ENCODE measurements around the gene DISC1. TPM values are rescaled to one million over a fixed set of nuclear protein-coding genes. Genes with fewer than 3 reads are reported as not detected.

Gene DISC1
- total and polyA plus RNA-seq, 2 experiments from 2014 or later: 0.43 to 1.2 TPM

DNA sequence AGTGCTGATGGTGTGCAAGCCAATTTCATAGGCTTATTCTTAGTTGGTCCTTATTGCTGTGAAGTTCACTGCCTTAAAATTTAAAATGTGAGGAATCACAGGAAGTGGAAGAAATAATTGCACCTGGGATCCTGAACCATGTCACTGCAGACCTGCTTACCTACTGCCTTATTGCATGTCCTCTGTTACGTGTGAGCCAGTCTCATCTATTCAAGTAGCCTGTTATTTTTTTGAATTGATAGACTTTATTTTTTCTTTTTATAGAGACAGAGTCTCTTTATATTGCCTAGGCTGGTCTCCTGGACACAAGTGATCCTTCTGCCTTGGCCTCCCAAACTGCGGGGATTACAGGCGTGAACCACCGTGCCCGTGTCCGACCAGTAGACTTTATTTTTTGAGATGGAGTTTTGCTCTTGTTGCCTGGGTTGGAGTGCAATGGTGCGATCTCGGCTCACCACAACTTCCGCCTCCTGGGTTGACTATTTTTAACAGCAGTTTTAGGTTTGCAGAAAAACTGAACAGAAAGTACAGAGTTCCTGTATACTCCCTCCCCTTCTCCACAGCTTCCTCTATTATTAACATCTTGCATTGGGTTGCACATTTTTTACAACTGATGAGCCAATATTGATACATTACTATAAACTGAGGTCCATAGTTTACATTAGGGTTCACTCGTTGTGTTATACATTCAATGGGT, 14.0 kb upstream of the DISC1 start:
- 88 to 89% methylated on average over 10 of the region's 10 CpGs for WGBS, 2 experiments (ENCODE audit: low coverage in 1 of 2, low lambda C conversion rate in 2 of 2, missing lambda C conversion rate in 2 of 2)
- TF ChIP-seq EZH2 (IDR thresholded peaks at IDR 0.05; ENCODE audit: insufficient read depth, poor library complexity, severe bottlenecking) (no peak), EZH2phosphoT487 (IDR thresholded peaks at IDR 0.05; ENCODE audit: insufficient read depth, low read depth) (no peak)
- Histone ChIP-seq H3K9me3 (ENCODE audit: low read depth) (no peaks in the 10 kb centered on the region), H3F3A (ENCODE audit: insufficient read depth) (no peaks in the 10 kb centered on the region), H3K27ac (no peak overlapping the region), H3K36me3 (ENCODE audit: low read depth) (no peaks in the 10 kb centered on the region), H2AFZ (no peak overlapping the region), H3K4me2 (ENCODE audit: unreplicated experiment) (no peak overlapping the region), H3K9ac (no peak overlapping the region), H3K4me1 (ENCODE audit: insufficient read depth) (no peaks in the 10 kb centered on the region), H4K20me1 (ENCODE audit: insufficient read depth) (no peaks in the 10 kb centered on the region), H3K27me3 (replicated peaks; ENCODE audit: insufficient read depth) (no peaks in the 10 kb centered on the region; the same call in 1 of the 2 replicates), H3K79me2 (ENCODE audit: insufficient read depth) (no peaks in the 10 kb centered on the region), H3K4me3 (no peak overlapping the region), H3K9me2 (ENCODE audit: insufficient read depth) (no peaks in the 10 kb centered on the region)
- in situ Hi-C loops (cut with MboI): no loop called here
- no peak for DNase-seq

GRCh38 chr1:231613419-231614349, 12.9 kb upstream of the DISC1 start:
- no peaks in the 10 kb centered on the region for H3K36me3 ChIP-seq (ENCODE audit: low read depth)
- H3K27me3 ChIP-seq (replicated peaks; ENCODE audit: insufficient read depth): no peaks in the 10 kb centered on the region; the same call in 1 of the 2 replicates
- no peak for DNase-seq
- in situ Hi-C loops (cut with MboI): no loop called here
- H3K79me2 ChIP-seq (ENCODE audit: insufficient read depth): no peaks in the 10 kb centered on the region
- no peak overlapping the region for H3K4me2 ChIP-seq (ENCODE audit: unreplicated experiment)
- no peaks in the 10 kb centered on the region for H4K20me1 ChIP-seq (ENCODE audit: insufficient read depth)
- H3K9ac ChIP-seq: no peak overlapping the region
- H3K9me3 ChIP-seq (ENCODE audit: low read depth): no peaks in the 10 kb centered on the region
- H3K9me2 ChIP-seq (ENCODE audit: insufficient read depth): no peaks in the 10 kb centered on the region
- WGBS, 2 experiments (ENCODE audit: low coverage in 1 of 2, low lambda C conversion rate in 2 of 2, missing lambda C conversion rate in 2 of 2): 40 to 41% methylated on average over 7 of the region's 7 CpGs
- H3F3A ChIP-seq (ENCODE audit: insufficient read depth): no peaks in the 10 kb centered on the region
- TF ChIP-seq EZH2phosphoT487 (IDR thresholded peaks at IDR 0.05; ENCODE audit: insufficient read depth, low read depth) (no peak), EZH2 (IDR thresholded peaks at IDR 0.05; ENCODE audit: insufficient read depth, poor library complexity, severe bottlenecking) (no peak)
- no peaks in the 10 kb centered on the region for H3K4me1 ChIP-seq (ENCODE audit: insufficient read depth)
- no peak overlapping the region for H3K4me3 ChIP-seq
- no peak overlapping the region for H2AFZ ChIP-seq
- no peak overlapping the region for H3K27ac ChIP-seq

DNA sequence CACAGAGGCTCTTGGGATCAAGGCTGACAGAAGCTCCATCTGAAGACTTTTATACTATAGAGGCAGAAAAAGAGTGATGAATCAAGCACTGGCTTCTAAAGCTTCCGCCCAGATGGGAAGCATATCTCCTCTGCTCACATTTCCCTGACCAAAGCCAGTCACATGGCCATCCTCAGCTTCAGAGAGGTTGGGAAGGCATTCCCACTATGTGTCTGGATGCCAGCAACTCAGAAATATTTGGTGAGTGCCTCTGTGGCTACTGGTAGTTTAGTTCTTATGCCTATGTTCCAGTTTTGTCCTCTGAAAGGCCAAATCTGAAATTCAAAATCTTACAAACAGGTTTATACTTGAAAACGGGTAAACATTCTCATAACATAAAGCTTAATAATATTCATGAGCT, 9.9 kb upstream of the DISC1 start:
- Histone ChIP-seq H3K4me2 (ENCODE audit: unreplicated experiment) (no peak overlapping the region), H3K9me3 (ENCODE audit: low read depth) (no peaks in the 10 kb centered on the region), H3F3A (ENCODE audit: insufficient read depth) (no peaks in the 10 kb centered on the region), H3K9ac (no peak overlapping the region), H3K27me3 (replicated peaks; ENCODE audit: insufficient read depth) (no peaks in the 10 kb centered on the region; the same call in 1 of the 2 replicates), H3K79me2 (ENCODE audit: insufficient read depth) (no peaks in the 10 kb centered on the region), H3K9me2 (ENCODE audit: insufficient read depth) (no peaks in the 10 kb centered on the region), H3K4me3 (no peak overlapping the region), H3K27ac (no peak overlapping the region), H3K36me3 (ENCODE audit: low read depth) (no peaks in the 10 kb centered on the region), H3K4me1 (ENCODE audit: insufficient read depth) (no peaks in the 10 kb centered on the region), H2AFZ (no peak overlapping the region), H4K20me1 (ENCODE audit: insufficient read depth) (no peaks in the 10 kb centered on the region)
- no peak for DNase-seq
- in situ Hi-C loops (cut with MboI): no loop called here
- WGBS, 2 experiments (ENCODE audit: low coverage in 1 of 2, low lambda C conversion rate in 2 of 2, missing lambda C conversion rate in 2 of 2): 59 to 64% methylated on average over 2 of the region's 2 CpGs
- TF ChIP-seq EZH2phosphoT487 (IDR thresholded peaks at IDR 0.05; ENCODE audit: insufficient read depth, low read depth): no peak
- no peak for TF ChIP-seq EZH2 (IDR thresholded peaks at IDR 0.05; ENCODE audit: insufficient read depth, poor library complexity, severe bottlenecking)

GRCh38 chr1:231618609-231619256, 7.9 kb upstream of the DISC1 start:
- no peaks in the 10 kb centered on the region for H3K9me3 ChIP-seq (ENCODE audit: low read depth)
- H3K27ac ChIP-seq: no peak overlapping the region
- H4K20me1 ChIP-seq (ENCODE audit: insufficient read depth): no peaks in the 10 kb centered on the region
- H3K9ac ChIP-seq: no peak overlapping the region
- H3F3A ChIP-seq (ENCODE audit: insufficient read depth): no peaks in the 10 kb centered on the region
- no peaks in the 10 kb centered on the region for H3K9me2 ChIP-seq (ENCODE audit: insufficient read depth)
- H2AFZ ChIP-seq: no peak overlapping the region
- H3K4me3 ChIP-seq: no peak overlapping the region
- WGBS, 2 experiments (ENCODE audit: low coverage in 1 of 2, low lambda C conversion rate in 2 of 2, missing lambda C conversion rate in 2 of 2): 69 to 77% methylated on average over 7 of the region's 7 CpGs
- no peaks in the 10 kb centered on the region for H3K79me2 ChIP-seq (ENCODE audit: insufficient read depth)
- no peak for DNase-seq
- no peak overlapping the region for H3K4me2 ChIP-seq (ENCODE audit: unreplicated experiment)
- no peaks in the 10 kb centered on the region for H3K36me3 ChIP-seq (ENCODE audit: low read depth)
- TF ChIP-seq EZH2 (IDR thresholded peaks at IDR 0.05; ENCODE audit: insufficient read depth, poor library complexity, severe bottlenecking): no peak
- TF ChIP-seq EZH2phosphoT487 (IDR thresholded peaks at IDR 0.05; ENCODE audit: insufficient read depth, low read depth): no peak
- H3K27me3 ChIP-seq (replicated peaks; ENCODE audit: insufficient read depth): no peaks in the 10 kb centered on the region
- in situ Hi-C loops (cut with MboI): no loop called here
- no peaks in the 10 kb centered on the region for H3K4me1 ChIP-seq (ENCODE audit: insufficient read depth)

All from GM23248 (cell line).